IMR-90 (cell line): ENCODE results near the gene DOK3. TPM values are rescaled to one million over a fixed set of nuclear protein-coding genes. Genes with fewer than 3 reads are reported as not detected.

Experiments used
- ATAC-seq: fragments of 200-7000 bp; cut with Tn5 transposase; 2 replicates; pipeline ENCODE4 v1.9.1; 2020; ENCODE audit warnings: low read depth, mild to moderate bottlenecking, moderate library complexity
- BruUV-seq: library from RNA; stranded (reverse); fragments of 400-500 nt; replicated peaks from 2 replicates; lab custom pipeline; 2021; lab: Mats Ljungman, UMichigan
- CTCF ChIA-PET: fragments of 300-600 bp; formaldehyde crosslinking; extraction: SDS; loops from one replicate; lab custom pipeline; 2021; ENCODE audit warnings: antibody characterized with exemption; lab: Yijun Ruan, JAX
- POLR2A ChIA-PET: fragments of 300-600 bp; sonication (Branson Sonifier 250); formaldehyde crosslinking; loops from one replicate; lab custom pipeline; 2022; ENCODE audit warnings: antibody characterized with exemption; ENCODE audit not compliant: unreplicated experiment; lab: Charles Lee
- DNase-seq: peaks from one replicate; pipeline ENCODE4 v3.0.0; 2013
- H2AFZ ChIP-seq: replicated peaks from 2 replicates; pipeline ENCODE3; 2013; ENCODE audit warnings: low read length, mild to moderate bottlenecking; ENCODE audit not compliant: poor library complexity
- H2AK5ac ChIP-seq: 2 replicates; pipeline ENCODE4 v1.6.1; 2013; ENCODE audit warnings: low read depth, low read length, inconsistent platforms
- H2AK9ac ChIP-seq: replicated peaks from 2 replicates; pipeline ENCODE3; 2013; ENCODE audit warnings: mild to moderate bottlenecking, low read depth, low read length, moderate library complexity; ENCODE audit not compliant: poor library complexity
- H2BK120ac ChIP-seq: 2 replicates; pipeline ENCODE4 v1.6.1; 2013; ENCODE audit warnings: low read depth, low read length, inconsistent platforms
- H2BK15ac ChIP-seq: 3 replicates; pipeline ENCODE4 v1.6.1; 2013; ENCODE audit warnings: low read depth, low read length, inconsistent platforms
- H2BK20ac ChIP-seq: 2 replicates; pipeline ENCODE4 v1.6.1; 2013; ENCODE audit warnings: low read depth, mild to moderate bottlenecking, inconsistent platforms, low read length, moderate library complexity
- H2BK5ac ChIP-seq: 2 replicates; pipeline ENCODE4 v1.6.1; 2013; ENCODE audit warnings: mild to moderate bottlenecking, low read depth, low read length, inconsistent platforms; ENCODE audit not compliant: poor library complexity, severe bottlenecking
- H3K14ac ChIP-seq: replicated peaks from 2 replicates; pipeline ENCODE4 v1.6.1; 2013; ENCODE audit warnings: low read depth, low read length, inconsistent platforms
- H3K18ac ChIP-seq: 2 replicates; pipeline ENCODE4 v1.6.1; 2013; ENCODE audit warnings: low read depth, low read length, control low read depth
- H3K23ac ChIP-seq: 2 replicates; pipeline ENCODE4 v1.6.1; 2013; ENCODE audit warnings: low read depth, low read length, inconsistent platforms
- H3K27ac ChIP-seq: 2 replicates; pipeline ENCODE4 v1.5.1; 2013; ENCODE audit warnings: mild to moderate bottlenecking, control low read depth, low read length; ENCODE audit not compliant: insufficient read depth
- H3K27me3 ChIP-seq: 2 replicates; pipeline ENCODE4 v1.6.1; 2013; ENCODE audit warnings: low read length; ENCODE audit not compliant: control insufficient read depth, insufficient read depth
- H3K36me3 ChIP-seq: 2 replicates; pipeline ENCODE4 v1.6.1; 2013; ENCODE audit warnings: low read length, mixed read lengths; ENCODE audit not compliant: control insufficient read depth, insufficient read depth
- H3K4ac ChIP-seq: 2 replicates; pipeline ENCODE4 v1.6.1; 2013; ENCODE audit warnings: low read depth, low read length, inconsistent platforms
- H3K4me1 ChIP-seq: 2 replicates; pipeline ENCODE4 v1.6.1; 2013; ENCODE audit warnings: low read length, mixed read lengths; ENCODE audit not compliant: control insufficient read depth, insufficient read depth
- H3K4me2 ChIP-seq: 2 replicates; pipeline ENCODE4 v1.6.1; 2013; ENCODE audit warnings: low read depth, mild to moderate bottlenecking, control low read depth, low read length, moderate library complexity
- H3K4me3 ChIP-seq: 2 replicates; pipeline ENCODE4 v1.5.1; 2013; ENCODE audit warnings: low read depth, mild to moderate bottlenecking, control low read depth, low read length, moderate library complexity; ENCODE audit not compliant: insufficient read depth
- H3K56ac ChIP-seq: 2 replicates; pipeline ENCODE4 v1.6.1; 2013; ENCODE audit warnings: low read length, inconsistent platforms; ENCODE audit not compliant: insufficient read depth; ENCODE audit errors: extremely low read depth
- H3K79me1 ChIP-seq, 2 experiments: 2 replicates each; pipeline ENCODE4 v1.6.1; 2013; ENCODE audit warnings: low read length in 2 of 2, inconsistent platforms in 1 of 2, low read depth in 1 of 2
- H3K9ac ChIP-seq: 2 replicates; pipeline ENCODE4 v1.6.1; 2013; ENCODE audit warnings: low read depth, low read length, control low read depth
- H3K9me1 ChIP-seq: 2 replicates; pipeline ENCODE4 v1.6.1; 2013; ENCODE audit warnings: low read length, inconsistent platforms; ENCODE audit not compliant: insufficient read depth
- H3K9me3 ChIP-seq: 2 replicates; pipeline ENCODE4 v1.6.1; 2013; ENCODE audit warnings: low read length; ENCODE audit not compliant: control insufficient read depth, insufficient read depth
- H4K20me1 ChIP-seq: 2 replicates; pipeline ENCODE4 v1.6.1; 2013; ENCODE audit warnings: low read length, inconsistent platforms; ENCODE audit not compliant: insufficient read depth
- H4K5ac ChIP-seq: 2 replicates; pipeline ENCODE4 v1.6.1; 2013; ENCODE audit warnings: mild to moderate bottlenecking, low read depth, low read length, control low read depth
- H4K8ac ChIP-seq, 2 experiments: 2 replicates each; pipeline ENCODE4 v1.6.1; 2013; ENCODE audit warnings: low read depth in 2 of 2, low read length in 2 of 2, control low read depth in 1 of 2, inconsistent platforms in 1 of 2
- H4K91ac ChIP-seq: 2 replicates; pipeline ENCODE4 v1.6.1; 2013; ENCODE audit warnings: low read depth, low read length, inconsistent platforms; ENCODE audit not compliant: insufficient read depth
- POLR2A ChIP-seq: IDR thresholded peaks from 2 replicates; pipeline ENCODE4 v1.6.1; 2012; ENCODE audit warnings: mild to moderate bottlenecking, low read depth, low read length
- WGBS, 2 experiments: methylation state at CpG; one replicate each; pipeline versions ENCODE4 v1.1.5 to v1.1.7; 2013; ENCODE audit warnings: missing lambda C conversion rate in 2 of 2; ENCODE audit not compliant: insufficient read length in 1 of 2; ENCODE audit errors: extremely low coverage in 2 of 2; 5-methylcytosine and 5-hydroxymethylcytosine counted together
- dilution Hi-C: fragments of 300-500 bp; cut with HindIII; formaldehyde crosslinking; loops from one replicate; pipeline ENCODE4 v1.14.3; 2018; ENCODE audit warnings: low sequenced_read_pairs; ENCODE audit not compliant: unreplicated experiment
- in situ Hi-C: fragments of 300-500 bp; cut with MboI; formaldehyde crosslinking; loops from 3 replicates; pipeline ENCODE4 v1.14.3; 2019; ENCODE audit warnings: low sequenced_read_pairs, inconsistent platforms, mixed read lengths
- intact Hi-C: fragments of 100-400 bp; cut with micrococcal nuclease; formaldehyde crosslinking; loops from 2 replicates; pipeline ENCODE4 v1.10.0; 2022
- polyA plus RNA-seq, 3 experiments: library from polyadenylated mRNA; depleted of rRNA; stranded (reverse); fragments of >200 nt; gene quantifications; 2 replicates each; pipeline ENCODE4 v1.2.3, GENCODE V29; 2012; ENCODE audit warnings: low replicate concordance in 1 of 3
- total RNA-seq: library from RNA; depleted of rRNA; stranded (reverse); fragments of >200 nt; gene quantifications from 2 replicates; pipeline ENCODE4 v1.2.3, GENCODE V29; 2012
- TF ChIP-seq, protein P1 (sequence below): fragments of 150-350 bp; IDR thresholded peaks from 2 replicates; pipeline ENCODE4 v1.6.1; 2016; ENCODE audit warnings: low read depth, mild to moderate bottlenecking, low read length, moderate library complexity, borderline replicate concordance

The DOK3 gene
- total and polyA plus RNA-seq, 2 of the 4 experiments (the other 2 are of a cell fraction): 0.54 to 3.9 TPM

DNA sequence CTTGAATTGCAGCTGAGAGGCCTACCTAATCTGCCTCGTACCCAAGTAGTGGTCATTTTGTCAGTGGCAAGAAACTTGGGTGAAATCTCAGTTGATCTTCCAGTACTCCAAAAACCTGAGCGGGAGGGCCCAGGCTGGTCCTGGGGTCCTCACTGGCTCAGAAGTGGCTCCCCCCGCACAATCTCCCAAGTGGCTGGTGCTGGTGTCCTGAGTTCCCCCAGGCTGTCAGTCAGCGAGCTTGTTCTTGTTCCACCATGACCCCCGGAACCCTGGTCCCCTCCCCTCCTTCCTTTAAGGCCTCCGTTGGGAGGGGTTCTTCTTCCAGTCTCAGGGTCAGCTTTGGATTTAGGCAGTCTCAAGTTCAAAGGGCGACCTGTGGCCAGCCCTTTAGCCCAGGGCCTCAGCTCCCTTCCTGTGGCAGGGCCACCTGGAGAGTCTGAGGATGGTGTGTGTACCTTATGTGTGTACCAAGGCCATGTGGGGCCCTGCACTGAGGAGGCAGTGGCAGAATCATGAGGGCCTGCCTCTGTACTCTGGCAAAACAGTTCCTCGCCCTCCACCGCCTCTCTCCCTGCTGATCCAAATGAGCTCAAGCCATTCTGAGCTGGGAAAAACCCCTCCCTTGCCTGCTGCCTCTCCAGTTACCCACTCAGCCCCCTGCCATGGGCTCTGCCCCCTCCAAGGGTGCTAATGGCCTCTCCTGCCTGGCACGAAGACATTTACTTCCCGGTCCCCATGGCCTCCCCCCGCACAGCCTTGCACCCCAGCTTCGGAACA is 31.7 kb downstream of the DOK3 start:
- no peak overlapping the region; the same call in 1 of the 2 replicates for H2AK5ac ChIP-seq
- ATAC-seq (no peak), DNase-seq (no peak)
- H2AFZ ChIP-seq: no peak overlapping the region
- peak overlapping the region; percentile 7 for H2AK9ac ChIP-seq
- no peak overlapping the region for H3K4ac ChIP-seq
- peaks cover 0 to 18% of the 10 kb centered on the region in 2 experiments; a peak in 2 of 4 replicates for H3K79me1 ChIP-seq
- intact Hi-C loops (no loop called here), in situ Hi-C loops (no loop called here), dilution Hi-C loops (no loop called here)
- no peak overlapping the region for H3K23ac ChIP-seq
- no peak overlapping the region for H3K18ac ChIP-seq
- H2BK5ac ChIP-seq: no peak overlapping the region
- peaks cover 48% of the 10 kb centered on the region for H4K20me1 ChIP-seq
- ChIA-PET CTCF (interaction anchor here (1.1 kb wide), 1 partner anchor 73 kb away, joined by 3 read pairs; no protein-coding TSS in a partner anchor), POLR2A (interaction anchor here (1.0 kb wide), 2 partner anchors 17 to 20 kb away, joined by 3 read pairs; partner anchors contain the start of gene PDLIM7)
- H4K8ac ChIP-seq: no peak overlapping the region
- no peak overlapping the region for H2BK20ac ChIP-seq
- no peak overlapping the region for H3K9ac ChIP-seq
- no peak overlapping the region for H4K5ac ChIP-seq
- peaks cover 26% of the 10 kb centered on the region for H3K36me3 ChIP-seq
- peaks cover 13% of the 10 kb centered on the region; the same call in 1 of the 2 replicates for H3K9me1 ChIP-seq
- peak; percentile 46; the same call in 1 of the 2 replicates for TF ChIP-seq POLR2A
- TF ChIP-seq, protein P1, sequence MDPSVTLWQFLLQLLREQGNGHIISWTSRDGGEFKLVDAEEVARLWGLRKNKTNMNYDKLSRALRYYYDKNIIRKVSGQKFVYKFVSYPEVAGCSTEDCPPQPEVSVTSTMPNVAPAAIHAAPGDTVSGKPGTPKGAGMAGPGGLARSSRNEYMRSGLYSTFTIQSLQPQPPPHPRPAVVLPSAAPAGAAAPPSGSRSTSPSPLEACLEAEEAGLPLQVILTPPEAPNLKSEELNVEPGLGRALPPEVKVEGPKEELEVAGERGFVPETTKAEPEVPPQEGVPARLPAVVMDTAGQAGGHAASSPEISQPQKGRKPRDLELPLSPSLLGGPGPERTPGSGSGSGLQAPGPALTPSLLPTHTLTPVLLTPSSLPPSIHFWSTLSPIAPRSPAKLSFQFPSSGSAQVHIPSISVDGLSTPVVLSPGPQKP: no peak
- no peak overlapping the region for H3K14ac ChIP-seq
- no peak overlapping the region for H3K4me2 ChIP-seq
- H3K4me3 ChIP-seq: no peak overlapping the region
- no peaks in the 10 kb centered on the region for H3K27me3 ChIP-seq
- WGBS, 2 experiments: 91% methylated on average over 8 of the region's 13 CpGs; no CpG with 5 or more reads in 1 of the 2 experiments
- no peak overlapping the region for H2BK120ac ChIP-seq
- H3K27ac ChIP-seq: no peak overlapping the region
- peaks cover 23% of the 10 kb centered on the region for H3K4me1 ChIP-seq
- no peaks in the 10 kb centered on the region for H3K9me3 ChIP-seq
- H4K91ac ChIP-seq: no peak overlapping the region
- no peak overlapping the region for H2BK15ac ChIP-seq
- BruUV-seq: no TSS peak
- no peak overlapping the region for H3K56ac ChIP-seq
